Stimulated activated CD8-positive, alpha-beta memory T cell treated with anti-CD3 and anti-CD28 coated beads, Interleukin-15, amount 100 ng/mL, for 24 hours (primary cell): Measurements from ENCODE around the gene MMADHC.

Source experiments
- DNase-seq: peaks from one replicate; pipeline ENCODE4 v3.0.0-alpha.2; 2020; ENCODE audit warnings: low read depth

Gene MMADHC

DNA sequence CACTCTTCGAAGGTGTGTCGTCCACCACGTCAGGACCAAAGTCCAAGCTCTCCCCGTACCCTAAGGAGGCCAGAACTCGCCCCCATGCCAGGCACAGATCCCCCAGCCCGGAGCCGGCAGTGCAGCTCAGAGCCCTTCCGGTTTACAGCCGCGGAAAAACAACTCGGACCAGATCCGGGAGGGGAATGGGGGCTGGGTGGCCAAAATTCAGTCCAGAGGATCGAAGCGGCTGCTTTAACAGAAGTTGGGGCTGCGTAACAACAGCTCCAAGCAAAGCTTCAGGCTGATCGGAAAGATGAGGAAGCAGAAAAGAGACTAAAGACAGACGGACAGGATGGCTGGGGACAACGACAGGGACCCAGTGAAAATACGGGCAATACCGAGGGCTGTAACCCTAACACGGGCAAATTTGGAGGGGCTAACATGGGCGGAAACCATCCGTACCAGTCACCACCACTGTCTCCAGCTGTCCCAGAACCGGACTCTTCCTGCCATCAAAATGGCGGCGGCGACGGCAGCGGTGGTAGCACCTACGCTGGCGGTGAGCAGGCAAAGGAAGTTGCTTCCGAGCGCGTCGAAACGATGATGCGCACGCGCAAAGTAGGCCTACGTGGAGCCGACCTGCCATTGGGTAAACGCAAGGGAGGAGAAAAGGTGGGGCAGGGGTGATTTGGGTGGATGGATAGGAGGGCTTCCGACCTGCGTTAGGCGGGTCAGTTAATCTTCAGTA, at the start of gene MMADHC:
MMADHC (minus strand) TSS at position 556 of the 730 bp plus-strand sequence. CDS start 678 bp downstream, outside the sequence.
- DNase-seq: peak; percentile 85

GRCh38 chr2:149634103-149634502, 46.5 kb upstream of the MMADHC start:
- DNase-seq: no peak

DNA sequence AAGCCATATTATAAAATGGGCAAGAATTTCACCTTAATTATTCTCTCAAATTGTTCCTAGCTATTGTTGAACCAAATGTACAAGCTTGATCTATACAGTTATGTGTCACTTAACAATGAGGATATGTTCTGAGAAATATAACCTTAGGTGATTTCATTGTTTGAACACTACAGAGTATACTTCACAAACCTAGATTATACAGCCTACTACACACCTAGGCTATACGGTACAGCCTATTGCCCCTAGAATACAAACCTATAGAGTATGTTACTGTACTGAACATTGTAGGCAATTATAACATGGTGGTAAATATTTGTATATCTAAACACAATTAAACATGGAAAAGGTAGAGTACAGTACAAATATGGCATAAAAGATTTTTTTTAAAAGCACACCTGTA, 42.9 kb upstream of the MMADHC start:
- DNase-seq: no peak

DNA sequence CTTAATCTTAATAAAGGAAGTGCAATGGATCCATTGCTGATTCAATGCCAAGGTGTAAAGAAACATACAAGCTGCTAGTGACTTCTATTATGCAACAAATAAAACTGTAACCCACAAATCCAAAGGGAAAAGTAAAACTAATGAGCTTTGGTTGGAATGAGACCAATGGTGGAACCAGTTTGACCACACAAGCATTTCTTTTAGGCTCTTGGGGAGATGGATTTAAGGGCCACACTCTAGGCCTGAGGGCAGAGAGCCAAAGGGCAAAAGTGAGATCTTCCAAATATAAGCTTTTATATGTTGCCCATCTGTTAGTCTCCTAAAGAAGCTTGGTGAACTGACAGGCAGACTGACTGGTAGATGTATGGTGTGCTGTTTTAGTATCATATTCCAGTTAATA, 41.5 kb upstream of the MMADHC start:
- DNase-seq: no peak

- DNase-seq: no peak
These were observed 39.7 kb upstream of the MMADHC start for GRCh38 chr2:149627111-149627801.

- DNase-seq: no peak
These were observed 38.1 kb upstream of the MMADHC start for GRCh38 chr2:149625671-149626070.

DNA sequence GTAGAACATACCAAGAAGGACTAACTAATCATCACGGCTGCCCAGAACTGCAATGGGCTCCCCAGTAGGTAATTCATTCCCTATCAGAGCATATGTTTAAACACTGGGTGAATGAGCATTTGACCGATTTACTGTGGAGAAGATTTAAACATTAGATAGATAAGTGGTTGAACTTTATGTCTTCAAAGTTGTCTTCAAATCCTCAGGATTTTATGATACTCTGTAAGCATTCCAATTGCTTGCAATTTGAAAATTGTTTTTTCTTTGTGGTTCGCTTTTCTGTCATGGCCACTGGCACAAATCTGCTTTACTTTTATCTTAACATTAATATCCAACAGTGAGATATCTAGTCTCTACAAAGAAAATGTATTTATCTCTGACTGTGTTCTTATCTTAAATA, 37.7 kb upstream of the MMADHC start:
- DNase-seq: no peak

DNA sequence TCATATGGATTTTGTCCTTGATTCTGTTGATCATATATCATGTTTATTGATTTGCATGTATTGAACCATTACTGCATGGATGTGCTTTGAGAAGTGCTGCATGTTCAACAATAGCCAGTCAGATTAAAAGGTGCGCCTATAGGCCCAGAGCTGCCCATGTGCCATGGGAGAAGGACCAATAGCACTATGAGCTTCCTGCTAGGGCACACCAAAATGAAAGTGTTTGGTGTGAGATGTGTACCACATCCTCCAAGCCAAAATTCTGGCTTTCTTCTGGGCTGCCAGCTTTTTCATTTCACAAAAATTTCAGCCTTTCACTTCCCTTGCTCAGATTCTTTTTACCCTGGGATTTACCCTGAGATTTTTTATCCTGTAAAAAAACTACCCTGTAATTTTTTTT, 34.8 kb upstream of the MMADHC start:
- no peak for DNase-seq

DNA sequence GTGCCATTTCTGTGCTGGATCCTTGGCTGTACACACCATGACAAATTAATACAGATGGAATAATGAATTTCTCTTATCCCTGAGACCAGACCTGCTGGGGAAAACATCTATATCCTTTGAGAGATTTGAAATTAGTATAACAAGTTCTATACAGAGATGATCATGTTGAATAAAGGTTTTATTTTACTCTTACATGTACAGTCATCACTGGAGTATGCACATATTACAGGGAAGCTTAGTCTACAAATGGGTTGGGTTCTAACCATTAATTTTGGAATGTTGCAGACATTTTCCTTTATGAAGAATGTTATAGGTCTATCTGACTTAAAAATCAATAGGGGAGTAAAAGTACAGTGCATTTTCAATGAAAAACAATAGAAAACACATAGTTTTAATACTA, 29.9 kb upstream of the MMADHC start:
- DNase-seq: no peak

DNA sequence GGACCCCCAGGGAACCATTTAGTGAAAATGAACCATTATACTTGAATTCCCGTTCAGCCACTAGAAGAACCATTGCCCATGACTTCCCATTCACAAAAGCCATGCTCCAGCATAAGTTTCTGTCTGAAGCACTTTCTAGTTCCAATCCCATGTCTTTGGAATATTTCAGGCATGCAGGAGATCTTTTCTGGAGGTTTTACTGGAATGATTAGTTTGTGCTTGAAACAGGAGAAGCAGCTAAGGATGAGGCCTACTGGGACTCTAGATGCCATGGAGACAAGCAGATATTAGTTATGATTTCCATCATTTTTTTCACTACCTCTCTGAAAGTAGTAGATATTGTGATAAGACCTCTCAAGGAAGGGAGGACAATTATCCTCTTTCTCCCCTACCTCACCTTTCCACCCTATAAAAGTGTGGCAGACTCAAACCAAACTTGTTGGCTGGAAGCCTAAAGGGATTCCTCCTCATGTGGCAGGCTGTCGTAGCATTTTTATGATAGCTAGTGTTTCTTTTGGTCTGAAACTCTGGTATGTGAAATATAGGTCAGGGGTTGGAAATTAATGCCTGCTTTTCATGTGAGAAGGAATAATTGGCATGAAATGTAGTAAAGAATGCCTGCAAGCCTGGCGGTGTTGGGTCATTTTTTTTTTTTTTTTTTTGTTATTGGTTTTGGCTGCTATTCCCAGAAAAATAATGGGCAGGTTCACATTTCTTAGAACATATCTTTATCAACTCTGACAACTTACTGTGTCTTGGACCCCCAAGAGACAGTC, 29.3 kb upstream of the MMADHC start:
- DNase-seq: no peak

GRCh38 chr2:149613704-149614103, 26.1 kb upstream of the MMADHC start:
- DNase-seq: no peak

DNA sequence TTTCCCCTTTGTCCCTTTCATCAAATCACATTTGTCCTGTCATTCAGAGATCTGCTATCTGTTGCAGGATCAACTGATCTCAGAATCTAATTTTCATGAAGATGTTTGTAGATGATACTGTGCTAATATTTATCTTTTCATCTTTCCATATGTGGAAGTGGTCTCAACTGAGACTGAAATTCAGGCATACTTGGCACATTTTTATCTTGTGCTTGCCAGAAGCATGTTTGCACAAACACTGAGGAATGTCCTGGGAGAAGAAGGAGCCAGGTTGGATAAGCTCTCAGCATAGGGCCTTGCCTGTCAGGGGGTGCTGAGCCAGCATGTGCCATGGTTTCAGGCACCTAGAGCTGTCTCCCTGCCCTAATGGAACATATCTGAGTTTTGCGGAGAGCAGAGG, 24.5 kb upstream of the MMADHC start:
- DNase-seq: no peak

DNA sequence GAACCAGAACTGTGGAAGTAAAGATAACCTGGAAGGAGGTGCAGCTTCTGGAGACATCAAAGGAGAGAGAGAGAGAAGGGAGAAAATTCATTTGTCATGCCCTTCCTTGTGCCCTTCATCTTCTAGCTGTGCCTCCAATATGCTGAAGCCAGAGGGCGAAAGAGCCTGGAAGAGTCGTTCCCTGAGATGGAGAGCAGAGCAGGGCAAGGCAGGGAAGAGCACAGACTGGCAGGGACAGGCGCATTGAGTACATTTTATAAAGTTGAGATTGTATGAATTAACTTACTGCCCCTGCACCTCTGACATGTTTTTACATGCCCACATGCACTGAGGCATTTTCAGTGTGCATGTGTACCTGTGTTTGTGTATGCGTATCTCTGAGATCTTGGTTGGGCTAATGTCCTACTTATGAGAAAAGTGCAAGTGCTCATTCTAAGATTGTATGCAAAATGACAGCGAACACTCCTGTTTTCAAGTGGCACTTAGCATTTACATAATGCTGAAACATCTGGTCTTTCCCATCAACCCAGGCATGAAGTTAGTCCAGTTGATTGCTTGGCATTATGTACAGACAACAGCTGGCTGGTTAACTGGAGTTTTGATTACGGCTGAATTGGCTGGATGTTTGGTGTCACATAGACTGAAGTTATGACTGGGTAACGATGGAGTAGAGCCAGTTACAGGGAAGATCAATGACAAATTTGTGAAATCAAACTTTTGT, 23.7 kb upstream of the MMADHC start:
- DNase-seq: no peak

GRCh38 chr2:149606251-149606811, 18.8 kb upstream of the MMADHC start:
- DNase-seq: no peak

- no peak for DNase-seq
These were observed 15.7 kb upstream of the MMADHC start for GRCh38 chr2:149603248-149603647.

- DNase-seq: no peak
These were observed 13.7 kb upstream of the MMADHC start for GRCh38 chr2:149601141-149601796.

GRCh38 chr2:149597668-149598326, 10.2 kb upstream of the MMADHC start:
- DNase-seq: no peak

- DNase-seq: no peak
These were observed 9.6 kb upstream of the MMADHC start for GRCh38 chr2:149597050-149597667.

- no peak for DNase-seq
These were observed 8.9 kb upstream of the MMADHC start for GRCh38 chr2:149596471-149596870.
